Measurements from ENCODE around the gene ZNF689.

Gene ZNF689

DNA sequence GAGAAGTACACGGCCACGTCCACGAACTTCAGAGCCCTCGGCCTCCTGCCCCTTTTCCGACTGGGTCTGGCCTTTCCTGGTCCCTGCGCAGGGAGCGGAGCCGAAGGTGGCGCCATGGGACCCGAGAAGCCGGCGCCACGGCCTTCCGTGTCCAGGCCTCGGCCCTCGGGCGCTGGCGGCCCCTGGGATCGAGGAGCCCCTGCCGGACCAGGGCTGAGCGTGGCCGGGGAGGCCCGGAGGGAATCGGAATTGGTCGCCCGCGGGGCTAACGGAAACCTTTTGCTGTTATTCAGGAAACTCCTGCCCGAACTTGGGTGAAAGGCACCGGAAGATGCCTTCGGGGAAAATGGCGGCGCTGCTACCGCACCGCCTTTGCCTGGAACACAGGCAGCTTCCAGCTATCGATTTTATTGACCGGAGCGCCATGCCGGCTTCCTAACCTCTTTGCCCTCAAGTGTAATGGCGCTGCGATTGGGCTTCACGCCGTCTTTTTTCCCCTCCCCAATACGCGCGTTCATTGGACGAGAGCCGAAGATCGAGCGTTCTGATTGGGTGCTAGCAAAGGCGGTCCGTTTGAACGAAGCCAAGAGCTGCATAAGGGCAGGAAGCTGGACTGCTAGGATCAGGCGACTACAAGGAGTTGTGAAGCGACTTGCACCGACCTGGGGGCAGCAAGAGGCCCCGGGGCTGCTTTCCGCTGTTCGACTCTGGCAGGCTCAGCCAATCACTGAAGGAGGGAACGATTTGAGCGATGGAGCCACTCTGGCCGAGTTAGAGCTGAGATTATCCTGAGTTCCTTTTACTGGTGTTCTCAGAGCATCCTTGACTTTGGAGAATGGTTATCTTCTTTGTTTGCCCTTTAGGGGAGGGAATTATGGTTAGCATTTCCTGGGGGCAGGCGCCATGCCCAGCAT lies at the start of gene ZNF689 (continued):
- TF ChIP-seq, protein P1, sequence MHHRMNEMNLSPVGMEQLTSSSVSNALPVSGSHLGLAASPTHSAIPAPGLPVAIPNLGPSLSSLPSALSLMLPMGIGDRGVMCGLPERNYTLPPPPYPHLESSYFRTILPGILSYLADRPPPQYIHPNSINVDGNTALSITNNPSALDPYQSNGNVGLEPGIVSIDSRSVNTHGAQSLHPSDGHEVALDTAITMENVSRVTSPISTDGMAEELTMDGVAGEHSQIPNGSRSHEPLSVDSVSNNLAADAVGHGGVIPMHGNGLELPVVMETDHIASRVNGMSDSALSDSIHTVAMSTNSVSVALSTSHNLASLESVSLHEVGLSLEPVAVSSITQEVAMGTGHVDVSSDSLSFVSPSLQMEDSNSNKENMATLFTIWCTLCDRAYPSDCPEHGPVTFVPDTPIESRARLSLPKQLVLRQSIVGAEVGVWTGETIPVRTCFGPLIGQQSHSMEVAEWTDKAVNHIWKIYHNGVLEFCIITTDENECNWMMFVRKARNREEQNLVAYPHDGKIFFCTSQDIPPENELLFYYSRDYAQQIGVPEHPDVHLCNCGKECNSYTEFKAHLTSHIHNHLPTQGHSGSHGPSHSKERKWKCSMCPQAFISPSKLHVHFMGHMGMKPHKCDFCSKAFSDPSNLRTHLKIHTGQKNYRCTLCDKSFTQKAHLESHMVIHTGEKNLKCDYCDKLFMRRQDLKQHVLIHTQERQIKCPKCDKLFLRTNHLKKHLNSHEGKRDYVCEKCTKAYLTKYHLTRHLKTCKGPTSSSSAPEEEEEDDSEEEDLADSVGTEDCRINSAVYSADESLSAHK (tag by site-specific recombination; IDR thresholded peaks at IDR 0.05), result peak; percentile 53; the same call in 1 of the 2 replicates
- TF ChIP-seq ZNF530 (tag by site-specific recombination; IDR thresholded peaks at IDR 0.05; ENCODE audit: low read depth) (no peak), ZNF221 (tag by site-specific recombination; IDR thresholded peaks at IDR 0.05; ENCODE audit: borderline replicate concordance) (no peak), ZNF394 (tag by site-specific recombination; IDR thresholded peaks at IDR 0.05; ENCODE audit: borderline replicate concordance) (peak; percentile 91), ZNF596 (tag by site-specific recombination; IDR thresholded peaks at IDR 0.05) (0 out of 2 replicates have a peak, but pooled peaks have one; percentile 9), ZNF24 (tag by site-specific recombination; IDR thresholded peaks at IDR 0.05) (peak; percentile 95), ZNF23 (tag by site-specific recombination; IDR thresholded peaks at IDR 0.05; ENCODE audit: borderline replicate concordance) (0 out of 2 replicates have a peak, but pooled peaks have one; percentile 61), YY1 (tag by site-specific recombination; IDR thresholded peaks at IDR 0.05) (peak; percentile 100), ZNF423 (tag by site-specific recombination; IDR thresholded peaks at IDR 0.05) (no peak), ZNF558 (tag by site-specific recombination; IDR thresholded peaks at IDR 0.05) (peak; percentile 51; the same call in 1 of the 2 replicates), ZNF10 (tag by site-specific recombination; IDR thresholded peaks at IDR 0.05) (no peak; the same call in none of the 2 replicates), ZNF324 (tag by site-specific recombination; IDR thresholded peaks at IDR 0.05) (peak; percentile 56; the same call in 1 of the 2 replicates), EGR2 (tag by site-specific recombination; IDR thresholded peaks at IDR 0.05; ENCODE audit: low read depth) (no peak), ZNF501 (tag by site-specific recombination; IDR thresholded peaks at IDR 0.05) (peak; percentile 92; the same call in 1 of the 2 replicates), ZNF146 (tag by site-specific recombination; IDR thresholded peaks at IDR 0.05) (peak; percentile 39), ZNF623 (tag by site-specific recombination; IDR thresholded peaks at IDR 0.05) (peak; percentile 10; the same call in 1 of the 2 replicates)
- TF ChIP-seq, protein P2, sequence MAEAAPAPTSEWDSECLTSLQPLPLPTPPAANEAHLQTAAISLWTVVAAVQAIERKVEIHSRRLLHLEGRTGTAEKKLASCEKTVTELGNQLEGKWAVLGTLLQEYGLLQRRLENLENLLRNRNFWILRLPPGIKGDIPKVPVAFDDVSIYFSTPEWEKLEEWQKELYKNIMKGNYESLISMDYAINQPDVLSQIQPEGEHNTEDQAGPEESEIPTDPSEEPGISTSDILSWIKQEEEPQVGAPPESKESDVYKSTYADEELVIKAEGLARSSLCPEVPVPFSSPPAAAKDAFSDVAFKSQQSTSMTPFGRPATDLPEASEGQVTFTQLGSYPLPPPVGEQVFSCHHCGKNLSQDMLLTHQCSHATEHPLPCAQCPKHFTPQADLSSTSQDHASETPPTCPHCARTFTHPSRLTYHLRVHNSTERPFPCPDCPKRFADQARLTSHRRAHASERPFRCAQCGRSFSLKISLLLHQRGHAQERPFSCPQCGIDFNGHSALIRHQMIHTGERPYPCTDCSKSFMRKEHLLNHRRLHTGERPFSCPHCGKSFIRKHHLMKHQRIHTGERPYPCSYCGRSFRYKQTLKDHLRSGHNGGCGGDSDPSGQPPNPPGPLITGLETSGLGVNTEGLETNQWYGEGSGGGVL (tag by site-specific recombination; IDR thresholded peaks at IDR 0.05), result no peak
- TF ChIP-seq, protein P3, sequence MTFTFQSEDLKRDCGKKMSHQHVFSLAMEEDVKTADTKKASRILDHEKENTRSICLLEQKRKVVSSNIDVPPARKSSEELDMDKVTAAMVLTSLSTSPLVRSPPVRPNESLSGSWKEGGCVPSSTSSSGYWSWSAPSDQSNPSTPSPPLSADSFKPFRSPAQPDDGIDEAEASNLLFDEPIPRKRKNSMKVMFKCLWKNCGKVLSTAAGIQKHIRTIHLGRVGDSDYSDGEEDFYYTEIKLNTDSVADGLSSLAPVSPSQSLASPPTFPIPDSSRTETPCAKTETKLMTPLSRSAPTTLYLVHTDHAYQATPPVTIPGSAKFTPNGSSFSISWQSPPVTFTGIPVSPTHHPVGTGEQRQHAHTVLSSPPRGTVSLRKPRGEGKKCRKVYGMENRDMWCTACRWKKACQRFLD (tag by site-specific recombination; IDR thresholded peaks at IDR 0.05), result no peak
- TF ChIP-seq, protein P4, sequence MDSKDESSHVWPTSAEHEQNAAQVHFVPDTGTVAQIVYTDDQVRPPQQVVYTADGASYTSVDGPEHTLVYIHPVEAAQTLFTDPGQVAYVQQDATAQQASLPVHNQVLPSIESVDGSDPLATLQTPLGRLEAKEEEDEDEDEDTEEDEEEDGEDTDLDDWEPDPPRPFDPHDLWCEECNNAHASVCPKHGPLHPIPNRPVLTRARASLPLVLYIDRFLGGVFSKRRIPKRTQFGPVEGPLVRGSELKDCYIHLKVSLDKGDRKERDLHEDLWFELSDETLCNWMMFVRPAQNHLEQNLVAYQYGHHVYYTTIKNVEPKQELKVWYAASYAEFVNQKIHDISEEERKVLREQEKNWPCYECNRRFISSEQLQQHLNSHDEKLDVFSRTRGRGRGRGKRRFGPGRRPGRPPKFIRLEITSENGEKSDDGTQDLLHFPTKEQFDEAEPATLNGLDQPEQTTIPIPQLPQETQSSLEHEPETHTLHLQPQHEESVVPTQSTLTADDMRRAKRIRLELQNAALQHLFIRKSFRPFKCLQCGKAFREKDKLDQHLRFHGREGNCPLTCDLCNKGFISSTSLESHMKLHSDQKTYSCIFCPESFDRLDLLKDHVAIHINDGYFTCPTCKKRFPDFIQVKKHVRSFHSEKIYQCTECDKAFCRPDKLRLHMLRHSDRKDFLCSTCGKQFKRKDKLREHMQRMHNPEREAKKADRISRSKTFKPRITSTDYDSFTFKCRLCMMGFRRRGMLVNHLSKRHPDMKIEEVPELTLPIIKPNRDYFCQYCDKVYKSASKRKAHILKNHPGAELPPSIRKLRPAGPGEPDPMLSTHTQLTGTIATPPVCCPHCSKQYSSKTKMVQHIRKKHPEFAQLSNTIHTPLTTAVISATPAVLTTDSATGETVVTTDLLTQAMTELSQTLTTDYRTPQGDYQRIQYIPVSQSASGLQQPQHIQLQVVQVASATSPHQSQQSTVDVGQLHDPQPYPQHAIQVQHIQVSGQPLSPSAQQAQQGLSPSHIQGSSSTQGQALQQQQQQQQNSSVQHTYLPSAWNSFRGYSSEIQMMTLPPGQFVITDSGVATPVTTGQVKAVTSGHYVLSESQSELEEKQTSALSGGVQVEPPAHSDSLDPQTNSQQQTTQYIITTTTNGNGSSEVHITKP (tag by site-specific recombination; IDR thresholded peaks at IDR 0.05), result peak; percentile 92
- TF ChIP-seq, protein P5, sequence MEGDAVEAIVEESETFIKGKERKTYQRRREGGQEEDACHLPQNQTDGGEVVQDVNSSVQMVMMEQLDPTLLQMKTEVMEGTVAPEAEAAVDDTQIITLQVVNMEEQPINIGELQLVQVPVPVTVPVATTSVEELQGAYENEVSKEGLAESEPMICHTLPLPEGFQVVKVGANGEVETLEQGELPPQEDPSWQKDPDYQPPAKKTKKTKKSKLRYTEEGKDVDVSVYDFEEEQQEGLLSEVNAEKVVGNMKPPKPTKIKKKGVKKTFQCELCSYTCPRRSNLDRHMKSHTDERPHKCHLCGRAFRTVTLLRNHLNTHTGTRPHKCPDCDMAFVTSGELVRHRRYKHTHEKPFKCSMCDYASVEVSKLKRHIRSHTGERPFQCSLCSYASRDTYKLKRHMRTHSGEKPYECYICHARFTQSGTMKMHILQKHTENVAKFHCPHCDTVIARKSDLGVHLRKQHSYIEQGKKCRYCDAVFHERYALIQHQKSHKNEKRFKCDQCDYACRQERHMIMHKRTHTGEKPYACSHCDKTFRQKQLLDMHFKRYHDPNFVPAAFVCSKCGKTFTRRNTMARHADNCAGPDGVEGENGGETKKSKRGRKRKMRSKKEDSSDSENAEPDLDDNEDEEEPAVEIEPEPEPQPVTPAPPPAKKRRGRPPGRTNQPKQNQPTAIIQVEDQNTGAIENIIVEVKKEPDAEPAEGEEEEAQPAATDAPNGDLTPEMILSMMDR (tag by site-specific recombination; IDR thresholded peaks at IDR 0.05), result peak; percentile 78
- TF ChIP-seq, protein P6, sequence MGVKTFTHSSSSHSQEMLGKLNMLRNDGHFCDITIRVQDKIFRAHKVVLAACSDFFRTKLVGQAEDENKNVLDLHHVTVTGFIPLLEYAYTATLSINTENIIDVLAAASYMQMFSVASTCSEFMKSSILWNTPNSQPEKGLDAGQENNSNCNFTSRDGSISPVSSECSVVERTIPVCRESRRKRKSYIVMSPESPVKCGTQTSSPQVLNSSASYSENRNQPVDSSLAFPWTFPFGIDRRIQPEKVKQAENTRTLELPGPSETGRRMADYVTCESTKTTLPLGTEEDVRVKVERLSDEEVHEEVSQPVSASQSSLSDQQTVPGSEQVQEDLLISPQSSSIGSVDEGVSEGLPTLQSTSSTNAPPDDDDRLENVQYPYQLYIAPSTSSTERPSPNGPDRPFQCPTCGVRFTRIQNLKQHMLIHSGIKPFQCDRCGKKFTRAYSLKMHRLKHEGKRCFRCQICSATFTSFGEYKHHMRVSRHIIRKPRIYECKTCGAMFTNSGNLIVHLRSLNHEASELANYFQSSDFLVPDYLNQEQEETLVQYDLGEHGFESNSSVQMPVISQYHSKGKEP (tag by site-specific recombination; IDR thresholded peaks at IDR 0.05), result no peak; the same call in none of the 2 replicates
- TF ChIP-seq, protein P7, sequence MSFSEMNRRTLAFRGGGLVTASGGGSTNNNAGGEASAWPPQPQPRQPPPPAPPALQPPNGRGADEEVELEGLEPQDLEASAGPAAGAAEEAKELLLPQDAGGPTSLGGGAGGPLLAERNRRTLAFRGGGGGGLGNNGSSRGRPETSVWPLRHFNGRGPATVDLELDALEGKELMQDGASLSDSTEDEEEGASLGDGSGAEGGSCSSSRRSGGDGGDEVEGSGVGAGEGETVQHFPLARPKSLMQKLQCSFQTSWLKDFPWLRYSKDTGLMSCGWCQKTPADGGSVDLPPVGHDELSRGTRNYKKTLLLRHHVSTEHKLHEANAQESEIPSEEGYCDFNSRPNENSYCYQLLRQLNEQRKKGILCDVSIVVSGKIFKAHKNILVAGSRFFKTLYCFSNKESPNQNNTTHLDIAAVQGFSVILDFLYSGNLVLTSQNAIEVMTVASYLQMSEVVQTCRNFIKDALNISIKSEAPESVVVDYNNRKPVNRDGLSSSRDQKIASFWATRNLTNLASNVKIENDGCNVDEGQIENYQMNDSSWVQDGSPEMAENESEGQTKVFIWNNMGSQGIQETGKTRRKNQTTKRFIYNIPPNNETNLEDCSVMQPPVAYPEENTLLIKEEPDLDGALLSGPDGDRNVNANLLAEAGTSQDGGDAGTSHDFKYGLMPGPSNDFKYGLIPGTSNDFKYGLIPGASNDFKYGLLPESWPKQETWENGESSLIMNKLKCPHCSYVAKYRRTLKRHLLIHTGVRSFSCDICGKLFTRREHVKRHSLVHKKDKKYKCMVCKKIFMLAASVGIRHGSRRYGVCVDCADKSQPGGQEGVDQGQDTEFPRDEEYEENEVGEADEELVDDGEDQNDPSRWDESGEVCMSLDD (tag by site-specific recombination; IDR thresholded peaks at IDR 0.05), result no peak

Data from HEK293 (cell line).